Ovary (tissue), 9 donors: ENCODE data around the gene CGNL1. TPM values are rescaled to one million over a fixed set of nuclear protein-coding genes. Genes with fewer than 3 reads are reported as not detected.

Experiments
- DNase-seq, 5 donors: peaks; one replicate each; pipeline ENCODE4 v3.0.0-alpha.2; 2019 to 2020
- H3K27ac ChIP-seq, 2 donors: fragments of 200-600 bp; one replicate each; pipeline versions ENCODE4 v1.5.1 to v1.8.0; 2019 to 2022
- H3K27me3 ChIP-seq: fragments of 200-600 bp; one replicate; pipeline ENCODE4 v1.8.0; 2022
- H3K36me3 ChIP-seq: fragments of 200-600 bp; sonication (generic); one replicate; pipeline ENCODE4 v1.5.1; 2019
- H3K4me1 ChIP-seq: one replicate; pipeline ENCODE4 v1.8.1; 2013; ENCODE audit warnings: mild to moderate bottlenecking, moderate library complexity; ENCODE audit not compliant: insufficient read depth
- H3K4me3 ChIP-seq: fragments of 200-600 bp; sonication (generic); one replicate; pipeline ENCODE4 v1.5.1; 2017
- H3K9me3 ChIP-seq, 2 donors: fragments of 200-600 bp in 1 of 2; sonication (generic) in 1 of 2; one replicate each; pipeline versions ENCODE4 v1.5.1 to v1.8.1; 2013 to 2019; ENCODE audit warnings: mild to moderate bottlenecking in 1 of 2, moderate library complexity in 1 of 2
- CTCF ChIP-seq, 3 donors: fragments of 450-650 bp in 2 of 3; fragments of 200-600 bp in 1 of 3; IDR thresholded peaks; one replicate each; pipeline versions ENCODE4 v1.5.1 to v1.8.0; 2016 to 2022; ENCODE audit warnings: antibody characterized with exemption in 3 of 3, mild to moderate bottlenecking in 1 of 3
- EP300 ChIP-seq: sonication (generic); formaldehyde crosslinking; IDR thresholded peaks from one replicate; pipeline ENCODE4 v1.6.1; 2017; ENCODE audit warnings: antibody characterized with exemption
- POLR2A ChIP-seq: fragments of 450-650 bp; IDR thresholded peaks from one replicate; pipeline ENCODE4 v1.6.1; 2017; ENCODE audit warnings: antibody characterized with exemption, mild to moderate bottlenecking, moderate library complexity
- WGBS, 3 donors: extraction: QIAGEN DNeasy Blood & Tissue Kit in 1 of 3; methylation state at CpG; one replicate each; pipeline versions ENCODE4 v1.1.5 to v1.1.7; 2013 to 2017; 5-methylcytosine and 5-hydroxymethylcytosine counted together
- intact Hi-C, 4 donors: fragments of 100-400 bp; cut with DNase I; formaldehyde crosslinking; loops; one replicate each; pipeline versions ENCODE4 v1.11.0 to v1.15.1; 2022 to 2023
- polyA plus RNA-seq, 2 donors: library from polyadenylated mRNA; stranded (reverse); fragments of 200-250 nt in 1 of 2; fragments of 350-450 nt in 1 of 2; fragmentation: Illumina TruSeq in 1 of 2; extraction: RNeasy Lipid Tissue Mini Kit (QIAGEN cat#74804) in 1 of 2; gene quantifications; one replicate each; pipeline ENCODE4 v1.2.3, GENCODE V29; 2013 to 2014
- total RNA-seq, 7 donors: library from RNA; depleted of rRNA in 2 of 7; stranded (reverse); fragments of >200 nt in 2 of 7; fragmentation: NEBNext Ultra II Directional in 3 of 7; extraction: Animal tissue kit (Norgen Biotek cat#: 25700) in 3 of 7; gene quantifications; one replicate each; pipeline versions ENCODE4 v1.1.0 to v1.2.4, GENCODE V29; 2016 to 2023
- donor health status: DM: no; HTN: no; CAD: no; lungs with moderate emphysema.
- donor health status: DM: no; HTN: no; CAD: no.
- donor health status: Bipolar disorder and iron deficiency.
- donor health status: DM: yes; HTN: yes; CAD: no.
- donor health status: DM: no; HTN: no; CAD: no.
- donor health status: DM: yes; HTN: yes; CAD: no.

Gene CGNL1
- total and polyA plus RNA-seq, 9 donors: 7.8 to 26.1 (median 13.6) TPM

- no peaks in the 10 kb centered on the region for H3K9me3 ChIP-seq
- 13 to 30% (median 13%) methylated on average over 1 of the region's 1 CpG for WGBS, 3 donors
These were observed 128.3 kb downstream of the CGNL1 start for GRCh38 chr15:57504599-57504940.

GRCh38 chr15:57505056-57505715 is 128.9 kb downstream of the CGNL1 start:
- intact Hi-C loops: no loop called here
- H3K27ac ChIP-seq: peak overlapping the region; percentile 49 to 50
- no peak for DNase-seq
- 72 to 74% (median 72%) methylated on average over 10 of the region's 10 CpGs for WGBS, 3 donors
- H3K36me3 ChIP-seq: no peaks in the 10 kb centered on the region
- H3K4me1 ChIP-seq: peaks cover 26% of the 10 kb centered on the region
- no peak overlapping the region for H3K4me3 ChIP-seq
- TF ChIP-seq POLR2A (no peak), CTCF (IDR thresholded peaks at IDR 0.05) (no peak), EP300 (no peak)
- no peaks in the 10 kb centered on the region for H3K27me3 ChIP-seq
- H3K9me3 ChIP-seq: no peaks in the 10 kb centered on the region

More at GRCh38 chr15:57504599-57504940, 128.3 kb downstream of the CGNL1 start:
- intact Hi-C loops: loop anchor here in 1 of 4 donors (5.0 kb wide), 1 partner anchor 127 kb away; the partner anchor contains the start of gene CGNL1
- Histone ChIP-seq H3K27me3 (no peaks in the 10 kb centered on the region), H3K36me3 (no peaks in the 10 kb centered on the region), H3K4me3 (no peak overlapping the region), H3K27ac (peak overlapping the region; percentile 49 to 50), H3K4me1 (peaks cover 20% of the 10 kb centered on the region)
- TF ChIP-seq EP300 (no peak), CTCF (IDR thresholded peaks at IDR 0.05) (no peak), POLR2A (no peak)
- DNase-seq: no peak

GRCh38 chr15:57505949-57506391 is 129.7 kb downstream of the CGNL1 start:
- H3K36me3 ChIP-seq: no peaks in the 10 kb centered on the region
- intact Hi-C loops: no loop called here
- H3K27ac ChIP-seq: peak overlapping the region in 1 of 2 donors; percentile 45
- no peak overlapping the region for H3K4me3 ChIP-seq
- H3K9me3 ChIP-seq: no peaks in the 10 kb centered on the region
- TF ChIP-seq EP300 (no peak), CTCF (IDR thresholded peaks at IDR 0.05) (no peak), POLR2A (no peak)
- H3K4me1 ChIP-seq: peaks cover 31% of the 10 kb centered on the region
- DNase-seq: peak in 3 of 5 donors; percentile 39 to 64 (median 43)
- no peaks in the 10 kb centered on the region for H3K27me3 ChIP-seq
- 64 to 73% (median 73%) methylated on average over 9 of the region's 9 CpGs for WGBS, 3 donors

- no peak for TF ChIP-seq POLR2A
- TF ChIP-seq CTCF (IDR thresholded peaks at IDR 0.05): no peak
- TF ChIP-seq EP300: no peak
- H3K27ac ChIP-seq: peak overlapping the region in 1 of 2 donors; percentile 45
These were observed 130.1 kb downstream of the CGNL1 start for GRCh38 chr15:57506422-57506821.

More at GRCh38 chr15:57506422-57506821, 130.1 kb downstream of the CGNL1 start:
- H3K27me3 ChIP-seq: no peaks in the 10 kb centered on the region
- 82 to 91% (median 87%) methylated on average over 2 of the region's 2 CpGs for WGBS, 3 donors
- no peaks in the 10 kb centered on the region for H3K36me3 ChIP-seq
- H3K4me3 ChIP-seq: no peak overlapping the region
- no peaks in the 10 kb centered on the region for H3K9me3 ChIP-seq
- no peak for DNase-seq
- peaks cover 31% of the 10 kb centered on the region for H3K4me1 ChIP-seq
- intact Hi-C loops: no loop called here
